WTC11 (cell line): ENCODE measurements around the gene SLC13A3. TPM values are rescaled to one million over a fixed set of nuclear protein-coding genes. Genes with fewer than 3 reads are reported as not detected.

Experiments used
- ATAC-seq: fragments of 200-7000 bp; cut with Tn5 transposase; 2 replicates; pipeline ENCODE4 v1.10.0; 2021; ENCODE audit warnings: mild to moderate bottlenecking, moderate library complexity
- CTCF ChIA-PET: fragments of 300-600 bp; sonication (Branson Sonifier 250); formaldehyde crosslinking; loops from one replicate; lab custom pipeline; 2021; ENCODE audit warnings: antibody characterized with exemption; lab: Charles Lee
- POLR2A ChIA-PET: fragments of 350-600 bp; sonication (Branson Sonifier 250); formaldehyde crosslinking; loops from one replicate; lab custom pipeline; 2021; ENCODE audit warnings: antibody characterized with exemption; lab: Charles Lee
- DNase-seq: peaks from one replicate; pipeline ENCODE4 v3.0.0; 2021; ENCODE audit warnings: low spot score
- H3K27ac Mint-ChIP-seq: 2 replicates; pipeline ENCODE4 v1.8.0; 2021; ENCODE audit warnings: mixed read lengths
- H3K27me3 Mint-ChIP-seq: 2 replicates; pipeline ENCODE4 v1.8.0; 2021; ENCODE audit warnings: low read depth, mild to moderate bottlenecking, moderate library complexity, mixed read lengths
- H3K36me3 Mint-ChIP-seq: 2 replicates; pipeline ENCODE4 v1.8.0; 2021; ENCODE audit warnings: mixed read lengths
- H3K4me1 Mint-ChIP-seq: 2 replicates; pipeline ENCODE4 v1.8.0; 2022; ENCODE audit warnings: mixed read lengths
- H3K4me3 Mint-ChIP-seq: 2 replicates; pipeline ENCODE4 v1.8.0; 2021; ENCODE audit warnings: mild to moderate bottlenecking, moderate library complexity, mixed read lengths
- H3K9me3 Mint-ChIP-seq: 2 replicates; pipeline ENCODE4 v1.8.0; 2021; ENCODE audit warnings: mixed read lengths
- CREB1 ChIP-seq: sonication (generic); formaldehyde crosslinking; IDR thresholded peaks from 2 replicates; pipeline ENCODE4 v1.8.0; 2023; ENCODE audit warnings: mild to moderate bottlenecking, missing genetic modification reagents
- GTF2I ChIP-seq: fragments of 250-450 bp; sonication (Bioruptor Pico); conservative IDR thresholded peaks from 2 replicates; pipeline ENCODE4 v1.4.0; 2021; ENCODE audit warnings: mild to moderate bottlenecking
- MYBL2 ChIP-seq: sonication (generic); formaldehyde crosslinking; IDR thresholded peaks from 2 replicates; pipeline ENCODE4 v1.8.1; 2023; ENCODE audit warnings: mild to moderate bottlenecking, moderate library complexity, missing genetic modification reagents
- NFE2L1 ChIP-seq: sonication (generic); formaldehyde crosslinking; IDR thresholded peaks from 2 replicates; pipeline ENCODE4 v1.8.1; 2023; ENCODE audit warnings: missing genetic modification reagents
- OVOL2 ChIP-seq: fragments of 250-450 bp; sonication (Bioruptor Pico); IDR thresholded peaks from 2 replicates; pipeline ENCODE4 v1.9.0; 2021; ENCODE audit warnings: mild to moderate bottlenecking, borderline replicate concordance
- PRRX2 ChIP-seq: fragments of 250-450 bp; sonication (Bioruptor Pico); IDR thresholded peaks from 2 replicates; pipeline ENCODE4 v1.8.0; 2021; ENCODE audit warnings: mild to moderate bottlenecking
- TEAD4 ChIP-seq: sonication (generic); formaldehyde crosslinking; IDR thresholded peaks from 2 replicates; pipeline ENCODE4 v1.8.0; 2022; ENCODE audit warnings: mild to moderate bottlenecking, missing genetic modification reagents
- ZBTB21 ChIP-seq: sonication (generic); formaldehyde crosslinking; IDR thresholded peaks from 2 replicates; pipeline ENCODE4 v1.8.1; 2023; ENCODE audit warnings: mild to moderate bottlenecking, missing genetic modification reagents, borderline replicate concordance
- ZNF121 ChIP-seq: sonication (generic); formaldehyde crosslinking; IDR thresholded peaks from 2 replicates; pipeline ENCODE4 v1.8.0; 2023; ENCODE audit warnings: missing genetic modification reagents
- ZNF138 ChIP-seq: sonication (generic); formaldehyde crosslinking; conservative IDR thresholded peaks from 2 replicates; pipeline ENCODE4 v1.8.1; 2022; ENCODE audit warnings: mild to moderate bottlenecking, moderate library complexity, missing genetic modification reagents
- ZNF263 ChIP-seq: sonication (generic); formaldehyde crosslinking; IDR thresholded peaks from 2 replicates; pipeline ENCODE4 v1.8.1; 2022; ENCODE audit warnings: low read depth, mild to moderate bottlenecking, moderate library complexity, missing genetic modification reagents
- ZNF423 ChIP-seq: fragments of 250-450 bp; sonication (Bioruptor Pico); IDR thresholded peaks from 2 replicates; pipeline ENCODE4 v2.1.2; 2022; ENCODE audit warnings: mild to moderate bottlenecking, moderate library complexity
- total RNA-seq: library from RNA; stranded (reverse); gene quantifications from 3 replicates; pipeline ENCODE4 v1.2.3, GENCODE V29; 2021
- TF ChIP-seq, protein P1 (sequence below): fragments of 250-450 bp; sonication (Bioruptor Pico); IDR thresholded peaks from 2 replicates; pipeline ENCODE4 v2.1.2; 2022; ENCODE audit warnings: mild to moderate bottlenecking, moderate library complexity
- TF ChIP-seq, protein P2 (sequence below): sonication (generic); formaldehyde crosslinking; IDR thresholded peaks from 2 replicates; pipeline ENCODE4 v1.8.1; 2023; ENCODE audit warnings: mild to moderate bottlenecking, missing genetic modification reagents
- TF ChIP-seq, protein P3 (sequence below): sonication (generic); formaldehyde crosslinking; IDR thresholded peaks from 2 replicates; pipeline ENCODE4 v1.8.1; 2022; ENCODE audit warnings: low read depth, missing genetic modification reagents, borderline replicate concordance
- TF ChIP-seq, protein P4 (sequence below): sonication (generic); formaldehyde crosslinking; IDR thresholded peaks from 2 replicates; pipeline ENCODE4 v1.8.1; 2023; ENCODE audit warnings: mild to moderate bottlenecking, missing genetic modification reagents
- TF ChIP-seq, protein P5 (sequence below): fragments of 250-450 bp; sonication (Bioruptor Pico); IDR thresholded peaks from 2 replicates; pipeline ENCODE4 v1.8.0; 2021; ENCODE audit warnings: mild to moderate bottlenecking
- TF ChIP-seq, protein P6 (sequence below): fragments of 250-450 bp; sonication (Bioruptor Pico); IDR thresholded peaks from 2 replicates; pipeline ENCODE4 v1.9.0; 2021; ENCODE audit warnings: moderate library complexity, mild to moderate bottlenecking, inconsistent platforms, borderline replicate concordance
- TF ChIP-seq, protein P7 (sequence below): sonication (generic); formaldehyde crosslinking; conservative IDR thresholded peaks from 2 replicates; pipeline ENCODE4 v1.8.1; 2023; ENCODE audit warnings: mild to moderate bottlenecking, low read depth, missing genetic modification reagents, moderate library complexity
- TF ChIP-seq, protein P8 (sequence below): sonication (generic); formaldehyde crosslinking; IDR thresholded peaks from 2 replicates; pipeline ENCODE4 v1.8.0; 2022; ENCODE audit warnings: mild to moderate bottlenecking, missing genetic modification reagents

SLC13A3 gene
- total RNA-seq, 1 experiment from 2014 or later, result 10.6 TPM

DNA sequence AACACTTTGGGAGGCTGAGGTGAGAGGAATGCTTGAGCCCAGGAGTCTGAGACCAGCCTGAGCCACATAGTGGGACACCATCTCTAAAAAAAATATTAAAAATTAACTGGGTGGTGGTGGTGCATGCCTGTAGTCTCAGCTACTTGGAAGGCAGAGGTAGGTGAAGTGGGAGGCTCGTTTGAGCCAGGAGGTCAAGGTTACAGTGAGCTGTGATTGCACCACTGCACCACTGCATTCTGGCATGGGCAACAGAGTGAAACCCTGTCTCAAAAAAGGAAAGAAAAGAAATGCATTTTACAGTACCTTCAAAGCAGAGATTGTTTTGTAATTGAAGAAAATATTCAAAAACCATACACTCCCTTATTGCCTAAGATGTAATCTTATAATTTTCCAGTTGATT lies 107.3 kb downstream of the SLC13A3 start:
- H3K4me1 Mint-ChIP-seq, result peaks cover 7% of the 10 kb centered on the region
- H3K36me3 Mint-ChIP-seq, result no peaks in the 10 kb centered on the region
- DNase-seq (no peak), ATAC-seq (no peak)
- ChIA-PET CTCF (interaction anchor here (1.3 to 1.7 kb wide), 4 partner anchors 19 to 138 kb away, joined by 3 to 4 read pairs (median 3); no protein-coding TSS in a partner anchor), POLR2A (no interaction called here)
- H3K4me3 Mint-ChIP-seq, result no peak overlapping the region
- no peak for TF ChIP-seq ZNF121 (CRISPR knock-in tag)
- H3K27ac Mint-ChIP-seq, result no peak overlapping the region
- H3K9me3 Mint-ChIP-seq, result no peaks in the 10 kb centered on the region
- H3K27me3 Mint-ChIP-seq, result no peaks in the 10 kb centered on the region

DNA sequence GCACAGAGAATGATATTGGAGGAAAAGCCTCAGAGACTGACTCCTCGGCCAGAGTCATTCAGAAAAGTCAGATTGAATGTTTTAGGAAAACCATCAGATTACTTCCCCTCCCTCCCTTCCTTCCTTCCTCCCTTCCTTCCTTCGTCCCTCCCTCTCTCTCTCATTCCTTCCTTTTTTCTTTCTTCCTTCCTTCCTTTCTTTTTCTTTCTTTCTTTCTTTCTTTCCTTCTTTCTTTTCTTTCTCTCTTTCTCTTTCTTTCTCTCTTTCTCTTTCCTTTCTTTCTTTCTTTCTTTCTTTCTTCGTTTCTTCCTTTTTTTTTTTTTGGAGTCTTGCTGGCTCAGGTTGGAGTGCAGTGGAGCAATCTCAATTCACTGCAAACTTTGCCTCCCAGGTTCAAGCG lies 108.2 kb downstream of the SLC13A3 start:
- ChIA-PET POLR2A (no interaction called here), CTCF (interaction anchor here (2.6 kb wide), 1 partner anchor 20 kb away, joined by 13 read pairs; no protein-coding TSS in a partner anchor)
- ATAC-seq (no peak), DNase-seq (no peak)
- TF ChIP-seq ZNF121 (CRISPR knock-in tag) (no peak), PRRX2 (no peak), ZNF263 (CRISPR knock-in tag) (no peak), CREB1 (no peak), GTF2I (CRISPR knock-in tag) (no peak), TEAD4 (CRISPR knock-in tag) (no peak), ZNF423 (CRISPR knock-in tag) (no peak)
- TF ChIP-seq, protein P1, sequence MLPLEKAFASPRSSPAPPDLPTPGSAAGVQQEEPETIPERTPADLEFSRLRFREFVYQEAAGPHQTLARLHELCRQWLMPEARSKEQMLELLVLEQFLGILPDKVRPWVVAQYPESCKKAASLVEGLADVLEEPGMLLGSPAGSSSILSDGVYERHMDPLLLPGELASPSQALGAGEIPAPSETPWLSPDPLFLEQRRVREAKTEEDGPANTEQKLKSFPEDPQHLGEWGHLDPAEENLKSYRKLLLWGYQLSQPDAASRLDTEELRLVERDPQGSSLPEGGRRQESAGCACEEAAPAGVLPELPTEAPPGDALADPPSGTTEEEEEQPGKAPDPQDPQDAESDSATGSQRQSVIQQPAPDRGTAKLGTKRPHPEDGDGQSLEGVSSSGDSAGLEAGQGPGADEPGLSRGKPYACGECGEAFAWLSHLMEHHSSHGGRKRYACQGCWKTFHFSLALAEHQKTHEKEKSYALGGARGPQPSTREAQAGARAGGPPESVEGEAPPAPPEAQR, result no peak
- TF ChIP-seq, protein P2, sequence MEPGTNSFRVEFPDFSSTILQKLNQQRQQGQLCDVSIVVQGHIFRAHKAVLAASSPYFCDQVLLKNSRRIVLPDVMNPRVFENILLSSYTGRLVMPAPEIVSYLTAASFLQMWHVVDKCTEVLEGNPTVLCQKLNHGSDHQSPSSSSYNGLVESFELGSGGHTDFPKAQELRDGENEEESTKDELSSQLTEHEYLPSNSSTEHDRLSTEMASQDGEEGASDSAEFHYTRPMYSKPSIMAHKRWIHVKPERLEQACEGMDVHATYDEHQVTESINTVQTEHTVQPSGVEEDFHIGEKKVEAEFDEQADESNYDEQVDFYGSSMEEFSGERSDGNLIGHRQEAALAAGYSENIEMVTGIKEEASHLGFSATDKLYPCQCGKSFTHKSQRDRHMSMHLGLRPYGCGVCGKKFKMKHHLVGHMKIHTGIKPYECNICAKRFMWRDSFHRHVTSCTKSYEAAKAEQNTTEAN (CRISPR knock-in tag), result no peak
- TF ChIP-seq, protein P3, sequence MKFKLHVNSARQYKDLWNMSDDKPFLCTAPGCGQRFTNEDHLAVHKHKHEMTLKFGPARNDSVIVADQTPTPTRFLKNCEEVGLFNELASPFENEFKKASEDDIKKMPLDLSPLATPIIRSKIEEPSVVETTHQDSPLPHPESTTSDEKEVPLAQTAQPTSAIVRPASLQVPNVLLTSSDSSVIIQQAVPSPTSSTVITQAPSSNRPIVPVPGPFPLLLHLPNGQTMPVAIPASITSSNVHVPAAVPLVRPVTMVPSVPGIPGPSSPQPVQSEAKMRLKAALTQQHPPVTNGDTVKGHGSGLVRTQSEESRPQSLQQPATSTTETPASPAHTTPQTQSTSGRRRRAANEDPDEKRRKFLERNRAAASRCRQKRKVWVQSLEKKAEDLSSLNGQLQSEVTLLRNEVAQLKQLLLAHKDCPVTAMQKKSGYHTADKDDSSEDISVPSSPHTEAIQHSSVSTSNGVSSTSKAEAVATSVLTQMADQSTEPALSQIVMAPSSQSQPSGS, result no peak
- TF ChIP-seq, protein P4, sequence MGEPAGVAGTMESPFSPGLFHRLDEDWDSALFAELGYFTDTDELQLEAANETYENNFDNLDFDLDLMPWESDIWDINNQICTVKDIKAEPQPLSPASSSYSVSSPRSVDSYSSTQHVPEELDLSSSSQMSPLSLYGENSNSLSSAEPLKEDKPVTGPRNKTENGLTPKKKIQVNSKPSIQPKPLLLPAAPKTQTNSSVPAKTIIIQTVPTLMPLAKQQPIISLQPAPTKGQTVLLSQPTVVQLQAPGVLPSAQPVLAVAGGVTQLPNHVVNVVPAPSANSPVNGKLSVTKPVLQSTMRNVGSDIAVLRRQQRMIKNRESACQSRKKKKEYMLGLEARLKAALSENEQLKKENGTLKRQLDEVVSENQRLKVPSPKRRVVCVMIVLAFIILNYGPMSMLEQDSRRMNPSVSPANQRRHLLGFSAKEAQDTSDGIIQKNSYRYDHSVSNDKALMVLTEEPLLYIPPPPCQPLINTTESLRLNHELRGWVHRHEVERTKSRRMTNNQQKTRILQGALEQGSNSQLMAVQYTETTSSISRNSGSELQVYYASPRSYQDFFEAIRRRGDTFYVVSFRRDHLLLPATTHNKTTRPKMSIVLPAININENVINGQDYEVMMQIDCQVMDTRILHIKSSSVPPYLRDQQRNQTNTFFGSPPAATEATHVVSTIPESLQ (CRISPR knock-in tag), result no peak
- Mint-ChIP-seq H3K9me3 (no peaks in the 10 kb centered on the region), H3K27ac (no peak overlapping the region), H3K27me3 (no peaks in the 10 kb centered on the region), H3K36me3 (no peaks in the 10 kb centered on the region), H3K4me1 (peaks cover 13% of the 10 kb centered on the region), H3K4me3 (no peak overlapping the region)

DNA sequence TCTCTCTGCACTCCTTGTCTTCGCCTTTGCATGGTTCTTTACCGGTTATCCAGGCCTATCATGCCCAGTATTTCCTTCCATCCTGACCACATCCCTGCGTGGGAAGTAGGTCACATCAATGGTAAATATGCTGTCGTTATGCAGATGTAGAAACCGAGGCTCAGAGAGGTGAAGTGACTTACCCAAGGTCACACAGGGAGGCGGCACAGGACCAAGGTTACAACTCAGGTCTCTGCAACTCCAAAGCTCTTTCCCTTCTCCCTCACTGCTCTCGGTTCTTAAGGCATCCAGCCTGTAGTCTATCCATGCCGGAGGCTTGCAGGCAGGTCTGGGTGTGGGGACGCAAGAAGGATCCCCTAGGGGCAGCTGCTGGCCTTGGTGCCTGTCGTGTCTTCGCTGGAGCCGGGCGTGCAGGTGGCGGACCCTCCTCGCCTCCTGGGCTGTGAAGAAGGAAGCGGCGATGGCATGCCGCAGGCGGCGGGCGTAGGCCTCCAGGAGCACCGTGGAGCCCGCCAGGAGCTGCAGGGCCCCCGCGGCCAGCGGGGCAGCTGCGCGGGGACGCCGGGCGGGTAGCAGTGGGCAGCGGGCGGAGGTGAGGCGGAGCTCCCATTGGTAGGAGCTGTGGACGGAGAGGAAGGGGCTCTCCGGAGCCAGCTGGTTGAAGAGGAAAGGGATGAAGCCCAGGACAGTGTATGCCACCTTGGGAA lies 109.9 kb downstream of the SLC13A3 start:
- ATAC-seq, result no peak; the same call in none of the 2 replicates
- no peak overlapping the region for H3K4me3 Mint-ChIP-seq
- H3K9me3 Mint-ChIP-seq, result no peaks in the 10 kb centered on the region
- ChIA-PET POLR2A (no interaction called here), CTCF (interaction anchor here (1.1 to 2.6 kb wide), 4 partner anchors 11 to 141 kb away, joined by 3 to 13 read pairs (median 6); no protein-coding TSS in a partner anchor)
- no peaks in the 10 kb centered on the region for H3K27me3 Mint-ChIP-seq
- peaks cover 13% of the 10 kb centered on the region for H3K4me1 Mint-ChIP-seq
- no peak for DNase-seq
- no peak overlapping the region for H3K27ac Mint-ChIP-seq
- H3K36me3 Mint-ChIP-seq, result no peaks in the 10 kb centered on the region
- no peak for TF ChIP-seq OVOL2
- no peak for TF ChIP-seq ZNF138
- TF ChIP-seq, protein P5, sequence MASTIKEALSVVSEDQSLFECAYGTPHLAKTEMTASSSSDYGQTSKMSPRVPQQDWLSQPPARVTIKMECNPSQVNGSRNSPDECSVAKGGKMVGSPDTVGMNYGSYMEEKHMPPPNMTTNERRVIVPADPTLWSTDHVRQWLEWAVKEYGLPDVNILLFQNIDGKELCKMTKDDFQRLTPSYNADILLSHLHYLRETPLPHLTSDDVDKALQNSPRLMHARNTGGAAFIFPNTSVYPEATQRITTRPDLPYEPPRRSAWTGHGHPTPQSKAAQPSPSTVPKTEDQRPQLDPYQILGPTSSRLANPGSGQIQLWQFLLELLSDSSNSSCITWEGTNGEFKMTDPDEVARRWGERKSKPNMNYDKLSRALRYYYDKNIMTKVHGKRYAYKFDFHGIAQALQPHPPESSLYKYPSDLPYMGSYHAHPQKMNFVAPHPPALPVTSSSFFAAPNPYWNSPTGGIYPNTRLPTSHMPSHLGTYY (CRISPR knock-in tag), result no peak
- no peak for TF ChIP-seq MYBL2
- TF ChIP-seq, protein P6, sequence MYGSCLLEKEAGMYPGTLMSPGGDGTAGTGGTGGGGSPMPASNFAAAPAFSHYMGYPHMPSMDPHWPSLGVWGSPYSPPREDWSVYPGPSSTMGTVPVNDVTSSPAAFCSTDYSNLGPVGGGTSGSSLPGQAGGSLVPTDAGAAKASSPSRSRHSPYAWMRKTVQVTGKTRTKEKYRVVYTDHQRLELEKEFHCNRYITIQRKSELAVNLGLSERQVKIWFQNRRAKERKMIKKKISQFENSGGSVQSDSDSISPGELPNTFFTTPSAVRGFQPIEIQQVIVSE (CRISPR knock-in tag), result no peak
- TF ChIP-seq NFE2L1 (CRISPR knock-in tag), result no peak
- TF ChIP-seq, protein P7, sequence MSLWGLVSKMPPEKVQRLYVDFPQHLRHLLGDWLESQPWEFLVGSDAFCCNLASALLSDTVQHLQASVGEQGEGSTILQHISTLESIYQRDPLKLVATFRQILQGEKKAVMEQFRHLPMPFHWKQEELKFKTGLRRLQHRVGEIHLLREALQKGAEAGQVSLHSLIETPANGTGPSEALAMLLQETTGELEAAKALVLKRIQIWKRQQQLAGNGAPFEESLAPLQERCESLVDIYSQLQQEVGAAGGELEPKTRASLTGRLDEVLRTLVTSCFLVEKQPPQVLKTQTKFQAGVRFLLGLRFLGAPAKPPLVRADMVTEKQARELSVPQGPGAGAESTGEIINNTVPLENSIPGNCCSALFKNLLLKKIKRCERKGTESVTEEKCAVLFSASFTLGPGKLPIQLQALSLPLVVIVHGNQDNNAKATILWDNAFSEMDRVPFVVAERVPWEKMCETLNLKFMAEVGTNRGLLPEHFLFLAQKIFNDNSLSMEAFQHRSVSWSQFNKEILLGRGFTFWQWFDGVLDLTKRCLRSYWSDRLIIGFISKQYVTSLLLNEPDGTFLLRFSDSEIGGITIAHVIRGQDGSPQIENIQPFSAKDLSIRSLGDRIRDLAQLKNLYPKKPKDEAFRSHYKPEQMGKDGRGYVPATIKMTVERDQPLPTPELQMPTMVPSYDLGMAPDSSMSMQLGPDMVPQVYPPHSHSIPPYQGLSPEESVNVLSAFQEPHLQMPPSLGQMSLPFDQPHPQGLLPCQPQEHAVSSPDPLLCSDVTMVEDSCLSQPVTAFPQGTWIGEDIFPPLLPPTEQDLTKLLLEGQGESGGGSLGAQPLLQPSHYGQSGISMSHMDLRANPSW (CRISPR knock-in tag), result no peak
- TF ChIP-seq, protein P8, sequence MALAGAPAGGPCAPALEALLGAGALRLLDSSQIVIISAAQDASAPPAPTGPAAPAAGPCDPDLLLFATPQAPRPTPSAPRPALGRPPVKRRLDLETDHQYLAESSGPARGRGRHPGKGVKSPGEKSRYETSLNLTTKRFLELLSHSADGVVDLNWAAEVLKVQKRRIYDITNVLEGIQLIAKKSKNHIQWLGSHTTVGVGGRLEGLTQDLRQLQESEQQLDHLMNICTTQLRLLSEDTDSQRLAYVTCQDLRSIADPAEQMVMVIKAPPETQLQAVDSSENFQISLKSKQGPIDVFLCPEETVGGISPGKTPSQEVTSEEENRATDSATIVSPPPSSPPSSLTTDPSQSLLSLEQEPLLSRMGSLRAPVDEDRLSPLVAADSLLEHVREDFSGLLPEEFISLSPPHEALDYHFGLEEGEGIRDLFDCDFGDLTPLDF (CRISPR knock-in tag), result no peak
- no peak for TF ChIP-seq ZBTB21 (CRISPR knock-in tag)
